HepG2 (cell line): ENCODE measurements around the gene HNRNPF. TPM values are rescaled to one million over a fixed set of nuclear protein-coding genes. Genes with fewer than 3 reads are reported as not detected.

Experiments
- ARNT ChIP-seq: fragments of 450-650 bp; IDR thresholded peaks from 2 replicates; pipeline ENCODE4 v1.6.1; 2017
- ARNTL ChIP-seq: sonication (generic); formaldehyde crosslinking; IDR thresholded peaks from 2 replicates; pipeline ENCODE4 v1.4.0; 2020; ENCODE audit warnings: mild to moderate bottlenecking, missing genetic modification reagents
- ATAD3A ChIP-seq: sonication (generic); formaldehyde crosslinking; IDR thresholded peaks from 2 replicates; pipeline ENCODE4 v1.4.0; 2020; ENCODE audit warnings: missing genetic modification reagents
- CAMTA2 ChIP-seq: sonication (generic); formaldehyde crosslinking; IDR thresholded peaks from 2 replicates; pipeline ENCODE4 v1.4.0; 2020; ENCODE audit warnings: mild to moderate bottlenecking, missing genetic modification reagents, borderline replicate concordance
- CCAR2 ChIP-seq: fragments of 200-400 bp; formaldehyde crosslinking; optimal IDR thresholded peaks from 2 replicates; pipeline ENCODE3; 2018; ENCODE audit warnings: low read depth, mild to moderate bottlenecking, low read length, moderate library complexity
- FOSL2 ChIP-seq: sonication (generic); formaldehyde crosslinking; IDR thresholded peaks from 2 replicates; pipeline ENCODE4 v1.4.0; 2020; ENCODE audit warnings: missing genetic modification reagents
- FOXK2 ChIP-seq: fragments of 450-650 bp; IDR thresholded peaks from 2 replicates; pipeline ENCODE4 v1.6.1; 2016
- GFI1 ChIP-seq: sonication (generic); formaldehyde crosslinking; IDR thresholded peaks from 2 replicates; pipeline ENCODE4 v1.5.0; 2020; ENCODE audit warnings: missing genetic modification reagents, mild to moderate bottlenecking, borderline replicate concordance
- KAT7 ChIP-seq: IDR thresholded peaks from 2 replicates; pipeline ENCODE4 v1.6.1; 2018; ENCODE audit warnings: borderline replicate concordance, missing compliant biosample characterization
- MXI1 ChIP-seq: IDR thresholded peaks from 3 replicates; pipeline ENCODE4 v1.6.1; 2012; ENCODE audit warnings: low read depth, low read length, inconsistent platforms, borderline replicate concordance
- NCOR1 ChIP-seq: fragments of 200-600 bp; sonication (generic); IDR thresholded peaks from 2 replicates; pipeline ENCODE4 v1.7.0; 2017; ENCODE audit warnings: antibody characterized with exemption, low read length, borderline replicate concordance
- NFATC3 ChIP-seq: sonication (generic); formaldehyde crosslinking; IDR thresholded peaks from 2 replicates; pipeline ENCODE4 v1.5.1; 2020; ENCODE audit warnings: mild to moderate bottlenecking, missing genetic modification reagents
- RBM22 ChIP-seq: fragments of 200-400 bp; formaldehyde crosslinking; optimal IDR thresholded peaks from 2 replicates; pipeline ENCODE3; 2017; ENCODE audit warnings: mild to moderate bottlenecking, low read length, moderate library complexity
- RORA ChIP-seq: sonication (generic); formaldehyde crosslinking; IDR thresholded peaks from 2 replicates; pipeline ENCODE4 v1.5.0; 2020; ENCODE audit warnings: mild to moderate bottlenecking, missing genetic modification reagents, moderate library complexity
- SNAI1 ChIP-seq: sonication (generic); formaldehyde crosslinking; IDR thresholded peaks from 2 replicates; pipeline ENCODE4 v1.5.0; 2020; ENCODE audit warnings: mild to moderate bottlenecking, missing genetic modification reagents, borderline replicate concordance
- SP140L ChIP-seq: sonication (generic); formaldehyde crosslinking; IDR thresholded peaks from 2 replicates; pipeline ENCODE4 v1.4.0; 2020; ENCODE audit warnings: missing genetic modification reagents, borderline replicate concordance
- SRSF1 ChIP-seq: fragments of 200-400 bp; formaldehyde crosslinking; optimal IDR thresholded peaks from 2 replicates; pipeline ENCODE3; 2017; ENCODE audit warnings: mild to moderate bottlenecking, low read depth, low read length, moderate library complexity
- ZBTB3 ChIP-seq: sonication (generic); formaldehyde crosslinking; IDR thresholded peaks from 2 replicates; pipeline ENCODE4 v1.4.0; 2020; ENCODE audit warnings: low read depth, mild to moderate bottlenecking, moderate library complexity, missing genetic modification reagents, borderline replicate concordance
- ZC3H13 ChIP-seq: sonication (generic); formaldehyde crosslinking; IDR thresholded peaks from 2 replicates; pipeline ENCODE4 v1.8.1; 2023; ENCODE audit warnings: mild to moderate bottlenecking, missing genetic modification reagents, moderate library complexity
- ZC3H4 ChIP-seq: sonication (generic); formaldehyde crosslinking; IDR thresholded peaks from 2 replicates; pipeline ENCODE4 v1.4.0; 2020; ENCODE audit warnings: missing genetic modification reagents, borderline replicate concordance
- ZMYM4 ChIP-seq: sonication (generic); formaldehyde crosslinking; IDR thresholded peaks from 2 replicates; pipeline ENCODE4 v1.8.1; 2023; ENCODE audit warnings: mild to moderate bottlenecking, missing genetic modification reagents
- ZNF101 ChIP-seq: sonication (generic); formaldehyde crosslinking; IDR thresholded peaks from 2 replicates; pipeline ENCODE4 v1.4.0; 2020; ENCODE audit warnings: mild to moderate bottlenecking, low read depth, missing genetic modification reagents, borderline replicate concordance
- ZNF225 ChIP-seq: sonication (generic); formaldehyde crosslinking; IDR thresholded peaks from 2 replicates; pipeline ENCODE4 v1.4.0; 2020; ENCODE audit warnings: mild to moderate bottlenecking, missing genetic modification reagents
- ZNF264 ChIP-seq: sonication (generic); formaldehyde crosslinking; IDR thresholded peaks from 2 replicates; pipeline ENCODE4 v1.4.0; 2020; ENCODE audit warnings: missing genetic modification reagents
- ZNF274 ChIP-seq: sonication (generic); formaldehyde crosslinking; IDR thresholded peaks from 2 replicates; pipeline ENCODE4 v1.5.1; 2020; ENCODE audit warnings: mild to moderate bottlenecking, missing genetic modification reagents
- ZNF598 ChIP-seq: sonication (generic); formaldehyde crosslinking; IDR thresholded peaks from 2 replicates; pipeline ENCODE4 v1.5.1; 2020; ENCODE audit warnings: mild to moderate bottlenecking, missing genetic modification reagents, borderline replicate concordance
- ZNF619 ChIP-seq: sonication (generic); formaldehyde crosslinking; IDR thresholded peaks from 2 replicates; pipeline ENCODE4 v1.4.0; 2020; ENCODE audit warnings: mild to moderate bottlenecking, missing genetic modification reagents
- polyA plus RNA-seq, 8 experiments: library from polyadenylated mRNA; depleted of rRNA in 3 of 8; stranded (reverse) in 7 of 8; unstranded in 1 of 8; fragments of >200 nt; fragmentation: Illumina TruSeq in 4 of 8; extraction: Trizol in 4 of 8; gene quantifications; 2 replicates each; pipeline versions ENCODE4 v1.2.1 to v1.2.3, GENCODE V29; 2011 to 2016; ENCODE audit warnings: low read depth in 4 of 8, missing spikeins in 1 of 8, mixed read lengths in 1 of 8; ENCODE audit not compliant: insufficient read depth in 1 of 8
- total RNA-seq, 5 experiments: library from RNA; depleted of rRNA; stranded (reverse); fragments of >200 nt; fragmentation: Illumina TruSeq; extraction: Trizol; gene quantifications; 2 replicates each; pipeline ENCODE4 v1.2.3, GENCODE V29; 2016; ENCODE audit warnings: low read depth in 1 of 5
- TF ChIP-seq, protein P1 (sequence below): sonication (generic); formaldehyde crosslinking; IDR thresholded peaks from 2 replicates; pipeline ENCODE4 v1.4.0; 2020; ENCODE audit warnings: missing genetic modification reagents, borderline replicate concordance

The HNRNPF gene
- total and polyA plus RNA-seq, 2 of the 13 experiments (the other 11 are each of a cell fraction or from before 2014, with no cell fraction given), result 166 to 308 TPM

DNA sequence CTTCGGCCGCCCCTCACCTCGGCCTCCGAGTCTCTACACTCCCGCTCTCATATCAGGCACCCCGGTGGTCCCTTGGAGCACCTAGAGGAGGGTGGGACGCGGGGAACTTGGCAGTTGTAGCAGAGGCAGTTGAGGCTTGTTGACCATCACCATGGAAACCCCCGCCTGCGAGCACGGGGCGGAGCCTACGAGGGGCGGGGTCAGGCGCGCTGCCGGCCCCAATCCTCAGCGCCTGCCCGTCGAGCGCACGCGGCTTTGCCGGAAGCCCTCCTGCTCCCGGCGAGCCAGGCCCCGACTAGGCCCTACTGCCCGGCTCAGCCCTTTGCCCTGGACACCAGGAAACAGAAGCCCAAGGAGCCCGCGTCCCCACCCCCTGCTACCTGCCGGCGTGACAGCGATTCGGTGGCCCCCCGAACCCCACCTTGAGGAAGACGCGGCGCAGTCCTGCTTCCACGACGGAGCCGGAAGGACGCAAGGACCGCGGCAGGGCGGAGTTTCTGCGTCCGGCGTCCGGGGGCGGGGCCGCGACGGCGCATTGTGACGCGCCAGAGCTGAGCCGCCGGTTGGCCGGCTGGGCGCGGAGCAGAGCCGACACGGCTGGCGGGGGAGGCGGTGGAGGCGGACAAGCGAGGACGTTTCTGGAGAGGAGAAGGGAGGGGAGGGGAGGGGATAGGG is at the start of gene HNRNPF (continued):
- TF ChIP-seq FOSL2 (CRISPR knock-in tag) (no peak; the same call in 1 of the 2 replicates), NFATC3 (CRISPR knock-in tag) (peak; percentile 55; the same call in 1 of the 2 replicates), ATAD3A (no peak), SP140L (CRISPR knock-in tag) (no peak), ZMYM4 (CRISPR knock-in tag) (peak; percentile 72), ZNF225 (CRISPR knock-in tag) (no peak; the same call in 1 of the 2 replicates), MXI1 (peak; percentile 92; the same call in 2 of the 3 replicates), ZC3H4 (CRISPR knock-in tag) (peak; percentile 59; the same call in 1 of the 2 replicates), ZNF598 (CRISPR knock-in tag) (no peak), RORA (CRISPR knock-in tag) (no peak), KAT7 (no peak), ZNF101 (CRISPR knock-in tag) (no peak), SNAI1 (CRISPR knock-in tag) (0 out of 2 replicates have a peak, but pooled peaks have one; percentile 26), ZNF274 (CRISPR knock-in tag) (0 out of 2 replicates have a peak, but pooled peaks have one; percentile 21), CAMTA2 (CRISPR knock-in tag) (no peak), ZBTB3 (CRISPR knock-in tag) (peak; percentile 21; the same call in 1 of the 2 replicates), ZNF264 (CRISPR knock-in tag) (peak; percentile 83), NCOR1 (peak; percentile 21; the same call in 1 of the 2 replicates), RBM22 (no peak), ZNF619 (CRISPR knock-in tag) (no peak), SRSF1 (peak; percentile 33), ARNT (no peak), ZC3H13 (CRISPR knock-in tag) (peak; percentile 58; the same call in 1 of the 2 replicates), GFI1 (peak; percentile 47; the same call in 1 of the 2 replicates), CCAR2 (no peak), FOXK2 (no peak), ARNTL (0 out of 2 replicates have a peak, but pooled peaks have one; percentile 64)
- TF ChIP-seq, protein P1, sequence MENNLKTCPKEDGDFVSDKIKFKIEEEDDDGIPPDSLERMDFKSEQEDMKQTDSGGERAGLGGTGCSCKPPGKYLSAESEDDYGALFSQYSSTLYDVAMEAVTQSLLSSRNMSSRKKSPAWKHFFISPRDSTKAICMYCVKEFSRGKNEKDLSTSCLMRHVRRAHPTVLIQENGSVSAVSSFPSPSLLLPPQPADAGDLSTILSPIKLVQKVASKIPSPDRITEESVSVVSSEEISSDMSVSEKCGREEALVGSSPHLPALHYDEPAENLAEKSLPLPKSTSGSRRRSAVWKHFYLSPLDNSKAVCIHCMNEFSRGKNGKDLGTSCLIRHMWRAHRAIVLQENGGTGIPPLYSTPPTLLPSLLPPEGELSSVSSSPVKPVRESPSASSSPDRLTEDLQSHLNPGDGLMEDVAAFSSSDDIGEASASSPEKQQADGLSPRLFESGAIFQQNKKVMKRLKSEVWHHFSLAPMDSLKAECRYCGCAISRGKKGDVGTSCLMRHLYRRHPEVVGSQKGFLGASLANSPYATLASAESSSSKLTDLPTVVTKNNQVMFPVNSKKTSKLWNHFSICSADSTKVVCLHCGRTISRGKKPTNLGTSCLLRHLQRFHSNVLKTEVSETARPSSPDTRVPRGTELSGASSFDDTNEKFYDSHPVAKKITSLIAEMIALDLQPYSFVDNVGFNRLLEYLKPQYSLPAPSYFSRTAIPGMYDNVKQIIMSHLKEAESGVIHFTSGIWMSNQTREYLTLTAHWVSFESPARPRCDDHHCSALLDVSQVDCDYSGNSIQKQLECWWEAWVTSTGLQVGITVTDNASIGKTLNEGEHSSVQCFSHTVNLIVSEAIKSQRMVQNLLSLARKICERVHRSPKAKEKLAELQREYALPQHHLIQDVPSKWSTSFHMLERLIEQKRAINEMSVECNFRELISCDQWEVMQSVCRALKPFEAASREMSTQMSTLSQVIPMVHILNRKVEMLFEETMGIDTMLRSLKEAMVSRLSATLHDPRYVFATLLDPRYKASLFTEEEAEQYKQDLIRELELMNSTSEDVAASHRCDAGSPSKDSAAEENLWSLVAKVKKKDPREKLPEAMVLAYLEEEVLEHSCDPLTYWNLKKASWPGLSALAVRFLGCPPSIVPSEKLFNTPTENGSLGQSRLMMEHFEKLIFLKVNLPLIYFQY (CRISPR knock-in tag), result no peak
